WTC11 (cell line): Measurements from ENCODE around the gene SAE1. TPM values are rescaled to one million over a fixed set of nuclear protein-coding genes. Genes with fewer than 3 reads are reported as not detected.

ENCODE experiments used
- ATAC-seq: fragments of 200-7000 bp; cut with Tn5 transposase; 2 replicates; pipeline ENCODE4 v1.10.0; 2021; ENCODE audit warnings: mild to moderate bottlenecking, moderate library complexity
- CTCF ChIA-PET: fragments of 300-600 bp; sonication (Branson Sonifier 250); formaldehyde crosslinking; loops from one replicate; lab custom pipeline; 2021; ENCODE audit warnings: antibody characterized with exemption; lab: Charles Lee
- POLR2A ChIA-PET: fragments of 350-600 bp; sonication (Branson Sonifier 250); formaldehyde crosslinking; loops from one replicate; lab custom pipeline; 2021; ENCODE audit warnings: antibody characterized with exemption; lab: Charles Lee
- DNase-seq: peaks from one replicate; pipeline ENCODE4 v3.0.0; 2021; ENCODE audit warnings: low spot score
- H3K27ac Mint-ChIP-seq: 2 replicates; pipeline ENCODE4 v1.8.0; 2021; ENCODE audit warnings: mixed read lengths
- H3K27me3 Mint-ChIP-seq: 2 replicates; pipeline ENCODE4 v1.8.0; 2021; ENCODE audit warnings: low read depth, mild to moderate bottlenecking, moderate library complexity, mixed read lengths
- H3K36me3 Mint-ChIP-seq: 2 replicates; pipeline ENCODE4 v1.8.0; 2021; ENCODE audit warnings: mixed read lengths
- H3K4me1 Mint-ChIP-seq: 2 replicates; pipeline ENCODE4 v1.8.0; 2022; ENCODE audit warnings: mixed read lengths
- H3K4me3 Mint-ChIP-seq: 2 replicates; pipeline ENCODE4 v1.8.0; 2021; ENCODE audit warnings: mild to moderate bottlenecking, moderate library complexity, mixed read lengths
- H3K9me3 Mint-ChIP-seq: 2 replicates; pipeline ENCODE4 v1.8.0; 2021; ENCODE audit warnings: mixed read lengths
- CREM ChIP-seq: sonication (generic); formaldehyde crosslinking; IDR thresholded peaks from 2 replicates; pipeline ENCODE4 v1.8.1; 2022; ENCODE audit warnings: mild to moderate bottlenecking, missing genetic modification reagents, moderate library complexity
- ETV6 ChIP-seq: sonication (generic); formaldehyde crosslinking; IDR thresholded peaks from 2 replicates; pipeline ENCODE4 v1.8.1; 2022; ENCODE audit warnings: mild to moderate bottlenecking, missing genetic modification reagents
- FOXP1 ChIP-seq: sonication (generic); formaldehyde crosslinking; IDR thresholded peaks from 2 replicates; pipeline ENCODE4 v1.8.0; 2022; ENCODE audit warnings: missing genetic modification reagents, mild to moderate bottlenecking, moderate library complexity, borderline replicate concordance
- GABPB1 ChIP-seq: sonication (generic); formaldehyde crosslinking; IDR thresholded peaks from 2 replicates; pipeline ENCODE4 v1.8.1; 2023; ENCODE audit warnings: mild to moderate bottlenecking, missing genetic modification reagents
- RELA ChIP-seq: sonication (generic); formaldehyde crosslinking; IDR thresholded peaks from 2 replicates; pipeline ENCODE4 v1.8.1; 2022; ENCODE audit warnings: missing genetic modification reagents, mild to moderate bottlenecking, borderline replicate concordance
- RORB ChIP-seq: fragments of 250-450 bp; sonication (Bioruptor Pico); IDR thresholded peaks from 2 replicates; pipeline ENCODE4 v1.9.0; 2021; ENCODE audit warnings: mild to moderate bottlenecking
- SOX15 ChIP-seq: fragments of 250-450 bp; sonication (Bioruptor Pico); IDR thresholded peaks from 2 replicates; pipeline ENCODE4 v1.9.0; 2021; ENCODE audit warnings: mild to moderate bottlenecking
- SP1 ChIP-seq: sonication (generic); formaldehyde crosslinking; conservative IDR thresholded peaks from 2 replicates; pipeline ENCODE4 v1.8.1; 2022; ENCODE audit warnings: missing genetic modification reagents
- ZNF121 ChIP-seq: sonication (generic); formaldehyde crosslinking; IDR thresholded peaks from 2 replicates; pipeline ENCODE4 v1.8.0; 2023; ENCODE audit warnings: missing genetic modification reagents
- ZNF317 ChIP-seq: sonication (generic); formaldehyde crosslinking; IDR thresholded peaks from 2 replicates; pipeline ENCODE4 v1.8.1; 2023; ENCODE audit warnings: low read depth, mild to moderate bottlenecking, moderate library complexity, missing genetic modification reagents, borderline replicate concordance
- total RNA-seq: library from RNA; stranded (reverse); gene quantifications from 3 replicates; pipeline ENCODE4 v1.2.3, GENCODE V29; 2021
- TF ChIP-seq, protein P1 (sequence below): sonication (generic); formaldehyde crosslinking; IDR thresholded peaks from 2 replicates; pipeline ENCODE4 v1.8.0; 2022; ENCODE audit warnings: mild to moderate bottlenecking, missing genetic modification reagents
- TF ChIP-seq, protein P2 (sequence below): fragments of 250-450 bp; sonication (Bioruptor Pico); IDR thresholded peaks from 2 replicates; pipeline ENCODE4 v1.9.0; 2021; ENCODE audit warnings: mild to moderate bottlenecking
- TF ChIP-seq, protein P3 (sequence below): sonication (generic); formaldehyde crosslinking; IDR thresholded peaks from 2 replicates; pipeline ENCODE4 v1.8.1; 2022; ENCODE audit warnings: low read depth, missing genetic modification reagents, borderline replicate concordance
- TF ChIP-seq, protein P4 (sequence below): sonication (generic); formaldehyde crosslinking; IDR thresholded peaks from 2 replicates; pipeline ENCODE4 v1.8.1; 2022; ENCODE audit warnings: mild to moderate bottlenecking, missing genetic modification reagents, moderate library complexity, borderline replicate concordance
- TF ChIP-seq, protein P5 (sequence below): fragments of 250-450 bp; sonication (Bioruptor Pico); IDR thresholded peaks from 2 replicates; pipeline ENCODE4 v1.9.0; 2021; ENCODE audit warnings: mild to moderate bottlenecking, borderline replicate concordance
- TF ChIP-seq, protein P6 (sequence below): sonication (generic); formaldehyde crosslinking; IDR thresholded peaks from 2 replicates; pipeline ENCODE4 v1.8.0; 2022; ENCODE audit warnings: mild to moderate bottlenecking, missing genetic modification reagents

SAE1 gene
- total RNA-seq, 1 experiment from 2014 or later = 224 TPM

DNA sequence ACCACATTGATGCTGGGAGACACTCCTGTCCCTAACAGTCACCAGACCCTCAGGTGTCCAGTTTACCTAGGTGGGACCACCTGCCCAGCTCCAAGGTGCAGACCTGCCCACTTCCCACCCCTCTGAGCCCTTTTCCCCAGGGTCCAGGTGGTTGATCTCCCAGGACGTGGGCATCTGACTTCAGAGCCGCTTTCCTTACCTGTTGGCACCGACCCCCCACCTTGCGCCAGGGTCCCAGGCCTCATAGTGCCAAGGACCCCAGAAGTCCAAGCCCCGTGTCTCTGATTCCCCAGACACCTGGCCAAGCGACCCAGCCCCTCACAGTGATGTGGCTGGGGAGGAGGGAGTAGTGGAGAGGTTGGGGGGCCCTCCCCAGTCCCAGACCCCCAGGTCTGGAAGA, 109.9 kb downstream of the SAE1 start:
- H3K36me3 Mint-ChIP-seq = no peaks in the 10 kb centered on the region
- no peak for TF ChIP-seq CREM (CRISPR knock-in tag)
- TF ChIP-seq, protein P1, sequence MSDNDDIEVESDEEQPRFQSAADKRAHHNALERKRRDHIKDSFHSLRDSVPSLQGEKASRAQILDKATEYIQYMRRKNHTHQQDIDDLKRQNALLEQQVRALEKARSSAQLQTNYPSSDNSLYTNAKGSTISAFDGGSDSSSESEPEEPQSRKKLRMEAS (CRISPR knock-in tag) = 0 out of 2 replicates have a peak, but pooled peaks have one; percentile 36
- DNase-seq = no peak
- no peak for ATAC-seq
- POLR2A ChIA-PET = interaction anchor here (0.8 to 1.9 kb wide), 7 partner anchors 8 to 127 kb away, joined by 3 to 13 read pairs (median 6); partner anchors contain the start of genes CCDC9 and ZC3H4
- CTCF ChIA-PET = interaction anchor here (0.6 to 3.4 kb wide), 6 partner anchors 13 to 334 kb away, joined by 3 to 27 read pairs (median 5); no protein-coding TSS in a partner anchor
- peaks cover 38% of the 10 kb centered on the region for H3K27me3 Mint-ChIP-seq
- no peaks in the 10 kb centered on the region for H3K9me3 Mint-ChIP-seq
- H3K4me3 Mint-ChIP-seq = peak overlapping the region; percentile 58
- H3K27ac Mint-ChIP-seq = no peak overlapping the region
- H3K4me1 Mint-ChIP-seq = peaks cover 22% of the 10 kb centered on the region

DNA sequence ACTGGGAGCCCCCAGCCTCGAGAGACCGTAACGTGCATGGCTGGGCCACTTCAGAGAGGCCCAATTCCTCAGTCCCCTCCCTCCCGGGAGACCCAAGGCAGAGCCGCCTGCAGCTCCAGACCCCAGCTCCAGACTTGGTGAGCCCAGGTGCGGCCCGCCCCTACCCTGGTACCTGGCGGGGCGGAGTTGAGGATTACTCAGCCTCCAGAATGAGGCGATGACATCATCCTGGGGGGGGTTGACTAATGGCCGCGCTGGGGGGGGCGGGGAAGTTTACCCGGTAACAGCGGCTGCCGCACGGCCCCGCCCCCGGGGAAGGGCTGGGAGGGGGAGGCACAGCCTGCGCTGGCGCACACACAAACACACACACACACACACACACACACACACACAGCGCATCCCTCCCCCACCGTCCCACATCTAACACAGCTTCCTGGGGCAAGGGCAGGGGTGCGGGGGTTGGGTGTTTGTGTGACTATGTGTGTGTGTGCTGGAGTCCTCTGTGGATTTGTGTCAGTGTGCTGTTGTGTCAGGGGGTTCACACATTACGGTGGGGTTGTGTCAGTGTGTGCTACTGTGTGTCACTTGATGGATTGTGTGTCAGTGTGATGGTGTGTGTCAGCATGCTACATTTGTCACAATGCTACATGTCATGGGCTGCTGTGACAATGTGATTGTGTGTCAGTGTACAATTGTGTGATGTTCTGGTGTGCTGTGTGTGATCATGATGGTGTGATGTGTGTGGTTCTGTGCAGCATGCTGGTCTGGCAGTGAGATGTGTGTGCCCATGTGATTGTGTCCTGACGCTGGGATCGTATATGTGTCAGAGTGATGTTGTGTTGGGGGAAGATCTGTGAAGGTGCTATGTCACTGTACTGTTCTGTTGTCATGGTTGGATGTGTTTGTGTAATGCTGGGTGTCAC, 110.6 kb downstream of the SAE1 start:
- no peaks in the 10 kb centered on the region for H3K36me3 Mint-ChIP-seq
- peaks cover 22% of the 10 kb centered on the region for H3K4me1 Mint-ChIP-seq
- TF ChIP-seq GABPB1 (CRISPR knock-in tag) (peak; percentile 75), RORB (CRISPR knock-in tag) (no peak), FOXP1 (CRISPR knock-in tag) (0 out of 2 replicates have a peak, but pooled peaks have one; percentile 24), ZNF121 (CRISPR knock-in tag) (0 out of 2 replicates have a peak, but pooled peaks have one; percentile 25), RELA (CRISPR knock-in tag) (no peak), ETV6 (CRISPR knock-in tag) (0 out of 2 replicates have a peak, but pooled peaks have one; percentile 51), ZNF317 (CRISPR knock-in tag) (no peak), SOX15 (CRISPR knock-in tag) (no peak), SP1 (peak; percentile 42)
- TF ChIP-seq, protein P2, sequence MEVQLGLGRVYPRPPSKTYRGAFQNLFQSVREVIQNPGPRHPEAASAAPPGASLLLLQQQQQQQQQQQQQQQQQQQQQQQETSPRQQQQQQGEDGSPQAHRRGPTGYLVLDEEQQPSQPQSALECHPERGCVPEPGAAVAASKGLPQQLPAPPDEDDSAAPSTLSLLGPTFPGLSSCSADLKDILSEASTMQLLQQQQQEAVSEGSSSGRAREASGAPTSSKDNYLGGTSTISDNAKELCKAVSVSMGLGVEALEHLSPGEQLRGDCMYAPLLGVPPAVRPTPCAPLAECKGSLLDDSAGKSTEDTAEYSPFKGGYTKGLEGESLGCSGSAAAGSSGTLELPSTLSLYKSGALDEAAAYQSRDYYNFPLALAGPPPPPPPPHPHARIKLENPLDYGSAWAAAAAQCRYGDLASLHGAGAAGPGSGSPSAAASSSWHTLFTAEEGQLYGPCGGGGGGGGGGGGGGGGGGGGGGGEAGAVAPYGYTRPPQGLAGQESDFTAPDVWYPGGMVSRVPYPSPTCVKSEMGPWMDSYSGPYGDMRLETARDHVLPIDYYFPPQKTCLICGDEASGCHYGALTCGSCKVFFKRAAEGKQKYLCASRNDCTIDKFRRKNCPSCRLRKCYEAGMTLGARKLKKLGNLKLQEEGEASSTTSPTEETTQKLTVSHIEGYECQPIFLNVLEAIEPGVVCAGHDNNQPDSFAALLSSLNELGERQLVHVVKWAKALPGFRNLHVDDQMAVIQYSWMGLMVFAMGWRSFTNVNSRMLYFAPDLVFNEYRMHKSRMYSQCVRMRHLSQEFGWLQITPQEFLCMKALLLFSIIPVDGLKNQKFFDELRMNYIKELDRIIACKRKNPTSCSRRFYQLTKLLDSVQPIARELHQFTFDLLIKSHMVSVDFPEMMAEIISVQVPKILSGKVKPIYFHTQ (CRISPR knock-in tag) = no peak
- TF ChIP-seq, protein P3, sequence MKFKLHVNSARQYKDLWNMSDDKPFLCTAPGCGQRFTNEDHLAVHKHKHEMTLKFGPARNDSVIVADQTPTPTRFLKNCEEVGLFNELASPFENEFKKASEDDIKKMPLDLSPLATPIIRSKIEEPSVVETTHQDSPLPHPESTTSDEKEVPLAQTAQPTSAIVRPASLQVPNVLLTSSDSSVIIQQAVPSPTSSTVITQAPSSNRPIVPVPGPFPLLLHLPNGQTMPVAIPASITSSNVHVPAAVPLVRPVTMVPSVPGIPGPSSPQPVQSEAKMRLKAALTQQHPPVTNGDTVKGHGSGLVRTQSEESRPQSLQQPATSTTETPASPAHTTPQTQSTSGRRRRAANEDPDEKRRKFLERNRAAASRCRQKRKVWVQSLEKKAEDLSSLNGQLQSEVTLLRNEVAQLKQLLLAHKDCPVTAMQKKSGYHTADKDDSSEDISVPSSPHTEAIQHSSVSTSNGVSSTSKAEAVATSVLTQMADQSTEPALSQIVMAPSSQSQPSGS (CRISPR knock-in tag) = 0 out of 2 replicates have a peak, but pooled peaks have one; percentile 31
- TF ChIP-seq, protein P4, sequence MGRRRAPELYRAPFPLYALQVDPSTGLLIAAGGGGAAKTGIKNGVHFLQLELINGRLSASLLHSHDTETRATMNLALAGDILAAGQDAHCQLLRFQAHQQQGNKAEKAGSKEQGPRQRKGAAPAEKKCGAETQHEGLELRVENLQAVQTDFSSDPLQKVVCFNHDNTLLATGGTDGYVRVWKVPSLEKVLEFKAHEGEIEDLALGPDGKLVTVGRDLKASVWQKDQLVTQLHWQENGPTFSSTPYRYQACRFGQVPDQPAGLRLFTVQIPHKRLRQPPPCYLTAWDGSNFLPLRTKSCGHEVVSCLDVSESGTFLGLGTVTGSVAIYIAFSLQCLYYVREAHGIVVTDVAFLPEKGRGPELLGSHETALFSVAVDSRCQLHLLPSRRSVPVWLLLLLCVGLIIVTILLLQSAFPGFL (CRISPR knock-in tag) = no peak
- TF ChIP-seq, protein P5, sequence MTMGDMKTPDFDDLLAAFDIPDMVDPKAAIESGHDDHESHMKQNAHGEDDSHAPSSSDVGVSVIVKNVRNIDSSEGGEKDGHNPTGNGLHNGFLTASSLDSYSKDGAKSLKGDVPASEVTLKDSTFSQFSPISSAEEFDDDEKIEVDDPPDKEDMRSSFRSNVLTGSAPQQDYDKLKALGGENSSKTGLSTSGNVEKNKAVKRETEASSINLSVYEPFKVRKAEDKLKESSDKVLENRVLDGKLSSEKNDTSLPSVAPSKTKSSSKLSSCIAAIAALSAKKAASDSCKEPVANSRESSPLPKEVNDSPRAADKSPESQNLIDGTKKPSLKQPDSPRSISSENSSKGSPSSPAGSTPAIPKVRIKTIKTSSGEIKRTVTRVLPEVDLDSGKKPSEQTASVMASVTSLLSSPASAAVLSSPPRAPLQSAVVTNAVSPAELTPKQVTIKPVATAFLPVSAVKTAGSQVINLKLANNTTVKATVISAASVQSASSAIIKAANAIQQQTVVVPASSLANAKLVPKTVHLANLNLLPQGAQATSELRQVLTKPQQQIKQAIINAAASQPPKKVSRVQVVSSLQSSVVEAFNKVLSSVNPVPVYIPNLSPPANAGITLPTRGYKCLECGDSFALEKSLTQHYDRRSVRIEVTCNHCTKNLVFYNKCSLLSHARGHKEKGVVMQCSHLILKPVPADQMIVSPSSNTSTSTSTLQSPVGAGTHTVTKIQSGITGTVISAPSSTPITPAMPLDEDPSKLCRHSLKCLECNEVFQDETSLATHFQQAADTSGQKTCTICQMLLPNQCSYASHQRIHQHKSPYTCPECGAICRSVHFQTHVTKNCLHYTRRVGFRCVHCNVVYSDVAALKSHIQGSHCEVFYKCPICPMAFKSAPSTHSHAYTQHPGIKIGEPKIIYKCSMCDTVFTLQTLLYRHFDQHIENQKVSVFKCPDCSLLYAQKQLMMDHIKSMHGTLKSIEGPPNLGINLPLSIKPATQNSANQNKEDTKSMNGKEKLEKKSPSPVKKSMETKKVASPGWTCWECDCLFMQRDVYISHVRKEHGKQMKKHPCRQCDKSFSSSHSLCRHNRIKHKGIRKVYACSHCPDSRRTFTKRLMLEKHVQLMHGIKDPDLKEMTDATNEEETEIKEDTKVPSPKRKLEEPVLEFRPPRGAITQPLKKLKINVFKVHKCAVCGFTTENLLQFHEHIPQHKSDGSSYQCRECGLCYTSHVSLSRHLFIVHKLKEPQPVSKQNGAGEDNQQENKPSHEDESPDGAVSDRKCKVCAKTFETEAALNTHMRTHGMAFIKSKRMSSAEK (CRISPR knock-in tag) = no peak
- TF ChIP-seq, protein P6, sequence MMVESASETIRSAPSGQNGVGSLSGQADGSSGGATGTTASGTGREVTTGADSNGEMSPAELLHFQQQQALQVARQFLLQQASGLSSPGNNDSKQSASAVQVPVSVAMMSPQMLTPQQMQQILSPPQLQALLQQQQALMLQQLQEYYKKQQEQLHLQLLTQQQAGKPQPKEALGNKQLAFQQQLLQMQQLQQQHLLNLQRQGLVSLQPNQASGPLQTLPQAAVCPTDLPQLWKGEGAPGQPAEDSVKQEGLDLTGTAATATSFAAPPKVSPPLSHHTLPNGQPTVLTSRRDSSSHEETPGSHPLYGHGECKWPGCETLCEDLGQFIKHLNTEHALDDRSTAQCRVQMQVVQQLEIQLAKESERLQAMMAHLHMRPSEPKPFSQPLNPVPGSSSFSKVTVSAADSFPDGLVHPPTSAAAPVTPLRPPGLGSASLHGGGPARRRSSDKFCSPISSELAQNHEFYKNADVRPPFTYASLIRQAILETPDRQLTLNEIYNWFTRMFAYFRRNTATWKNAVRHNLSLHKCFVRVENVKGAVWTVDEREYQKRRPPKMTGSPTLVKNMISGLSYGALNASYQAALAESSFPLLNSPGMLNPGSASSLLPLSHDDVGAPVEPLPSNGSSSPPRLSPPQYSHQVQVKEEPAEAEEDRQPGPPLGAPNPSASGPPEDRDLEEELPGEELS = peak; percentile 64
- ATAC-seq = peak; percentile 72
- peak; percentile 92 for DNase-seq
- H3K27ac Mint-ChIP-seq = no peak overlapping the region
- H3K27me3 Mint-ChIP-seq = peaks cover 38% of the 10 kb centered on the region
- POLR2A ChIA-PET = interaction anchor here (0.8 to 1.9 kb wide), 6 partner anchors 9 to 128 kb away, joined by 3 to 13 read pairs (median 6); partner anchors contain the start of genes CCDC9 and ZC3H4
- H3K4me3 Mint-ChIP-seq = peak overlapping the region; percentile 58
- no peaks in the 10 kb centered on the region for H3K9me3 Mint-ChIP-seq
- CTCF ChIA-PET = interaction anchor here (0.6 to 3.4 kb wide), 6 partner anchors 13 to 335 kb away, joined by 3 to 27 read pairs (median 5); no protein-coding TSS in a partner anchor
